Tibial nerve (tissue), 4 donors: ENCODE data around the gene KCNAB2.

Experiments
- CTCF ChIP-seq, 5 experiments: fragments of 200-600 bp in 3 of 5; fragments of 450-650 bp in 2 of 5; sonication (generic) in 3 of 5; IDR thresholded peaks; one replicate each; pipeline ENCODE4 v1.5.1; 2016 to 2019; ENCODE audit warnings: antibody characterized with exemption in 5 of 5, mild to moderate bottlenecking in 3 of 5, moderate library complexity in 2 of 5
- EP300 ChIP-seq, 2 donors: sonication (generic); formaldehyde crosslinking; IDR thresholded peaks; one replicate each; pipeline ENCODE4 v1.6.1; 2017; ENCODE audit warnings: antibody characterized with exemption in 2 of 2, mild to moderate bottlenecking in 1 of 2

DNA sequence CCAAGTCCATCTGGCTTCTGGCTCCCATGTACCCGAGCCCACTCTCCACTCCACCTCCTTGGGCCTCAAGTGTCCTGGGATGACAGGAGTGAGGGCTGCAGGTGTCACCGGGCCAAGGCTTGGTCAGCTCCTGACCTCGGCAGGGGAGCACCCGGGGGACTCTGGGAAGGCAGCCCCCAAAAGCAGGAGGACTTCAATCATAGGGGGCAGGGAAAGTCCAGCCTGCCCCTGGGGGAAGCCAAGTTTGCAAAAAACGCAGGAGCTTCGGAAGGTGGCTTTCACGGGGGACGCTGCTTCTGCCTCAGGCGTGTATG is 56.8 kb downstream of the KCNAB2 start:
- TF ChIP-seq CTCF (IDR thresholded peaks at IDR 0.05): no peak
- TF ChIP-seq EP300 (IDR thresholded peaks at IDR 0.05): no peak
